Measurements from ENCODE around the gene CNMD.

- TF ChIP-seq CTCF (IDR thresholded peaks at IDR 0.05; ENCODE audit: low read depth, low read length) (no peak), POLR2A (IDR thresholded peaks at IDR 0.05; ENCODE audit: extremely low read depth, insufficient read length) (no peak), MAX (IDR thresholded peaks at IDR 0.05; ENCODE audit: low read depth, low read length) (no peak), MYC (IDR thresholded peaks at IDR 0.05; ENCODE audit: low read depth, low read length) (no peak)
Measured at GRCh38 chr13:52749419-52749818, 9.8 kb upstream of the CNMD start.
